ENCODE results near the gene NOSIP.
"Not testable (repeated sequence)": the region's sequence is repeated elsewhere in the genome, so short reads cannot be mapped to it uniquely, and the experiment has no call there.

The NOSIP gene, protein sequence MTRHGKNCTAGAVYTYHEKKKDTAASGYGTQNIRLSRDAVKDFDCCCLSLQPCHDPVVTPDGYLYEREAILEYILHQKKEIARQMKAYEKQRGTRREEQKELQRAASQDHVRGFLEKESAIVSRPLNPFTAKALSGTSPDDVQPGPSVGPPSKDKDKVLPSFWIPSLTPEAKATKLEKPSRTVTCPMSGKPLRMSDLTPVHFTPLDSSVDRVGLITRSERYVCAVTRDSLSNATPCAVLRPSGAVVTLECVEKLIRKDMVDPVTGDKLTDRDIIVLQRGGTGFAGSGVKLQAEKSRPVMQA

DNA sequence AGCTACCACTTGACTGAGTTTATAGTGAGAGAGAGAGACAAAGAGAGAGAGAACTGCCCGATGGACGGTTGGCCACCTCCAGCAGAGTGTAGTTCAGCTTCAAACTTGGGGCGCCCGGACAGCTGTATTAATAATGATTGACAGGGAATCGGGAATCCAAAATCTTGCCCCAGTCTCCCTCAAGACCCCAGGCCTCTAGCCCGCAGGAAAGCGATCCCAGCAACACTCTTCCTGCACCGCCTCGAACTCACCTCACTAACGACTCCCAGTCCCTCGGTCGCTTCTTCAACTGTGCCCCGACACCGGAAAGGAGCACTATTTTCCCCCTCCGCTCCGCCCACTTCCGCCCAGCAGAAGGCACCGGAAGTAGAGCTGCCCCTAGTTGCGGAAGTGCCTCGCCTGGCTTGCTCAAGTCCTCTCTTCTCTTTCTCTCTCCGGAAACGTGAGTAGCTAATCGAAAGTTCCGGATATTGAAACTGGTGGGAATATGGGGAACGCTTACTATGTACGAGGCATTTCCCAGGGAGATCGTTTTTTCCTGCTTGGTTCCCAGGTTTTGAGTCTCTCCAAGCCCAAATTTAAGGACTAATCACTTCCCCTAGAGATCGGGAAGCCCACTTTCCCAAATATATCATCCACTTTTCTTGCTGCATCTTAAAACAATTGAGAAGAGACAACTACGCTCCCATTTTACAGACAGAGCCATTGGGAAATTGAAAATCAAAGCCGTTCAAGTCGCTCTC, at the start of gene NOSIP:
TSS of gene NOSIP (minus strand) at position 293 of the 743 bp plus-strand sequence. CDS start 19,865 bp downstream, outside the sequence.
- H3K4me1 Mint-ChIP-seq: peaks cover 28% of the 10 kb centered on the region
- peak; percentile 97 for DNase-seq
- ATAC-seq: peak; percentile 99
- H3K27ac Mint-ChIP-seq: peak within 1 kb of the TSS; percentile 97
- H3K4me3 Mint-ChIP-seq: peak within 1 kb of the TSS; percentile 98
- no peaks in the 10 kb centered on the region for H3K27me3 Mint-ChIP-seq
- H3K36me3 Mint-ChIP-seq (ENCODE audit: low read depth): peaks cover 2% of the 10 kb centered on the region
- H3K9me3 Mint-ChIP-seq: no peaks in the 10 kb centered on the region

DNA sequence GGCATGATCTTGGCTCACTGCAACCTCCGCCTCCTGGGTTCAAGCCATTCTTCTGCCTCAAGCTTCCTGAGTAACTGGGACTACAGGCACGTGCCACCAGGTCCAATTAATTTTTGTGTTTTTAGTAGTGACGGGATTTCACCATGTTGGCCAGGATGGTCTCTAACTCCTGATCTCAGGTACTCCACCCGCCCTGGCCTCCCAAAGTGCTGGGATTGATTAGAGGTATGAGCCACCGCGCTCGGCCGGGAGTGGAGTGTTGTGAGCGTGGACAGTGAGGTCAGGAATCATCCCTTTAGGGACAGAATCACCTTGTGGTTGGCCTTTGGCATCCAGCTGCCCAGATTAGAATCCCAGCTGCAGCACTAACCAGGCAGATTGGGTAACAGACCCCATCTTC, 49.3 kb upstream of the NOSIP start:
- ATAC-seq (no peak), DNase-seq (no peak)
- Mint-ChIP-seq H3K4me1 (no peaks in the 10 kb centered on the region), H3K4me3 (no peak overlapping the region), H3K9me3 (no peaks in the 10 kb centered on the region), H3K27me3 (no peaks in the 10 kb centered on the region), H3K36me3 (ENCODE audit: low read depth) (peaks cover 5% of the 10 kb centered on the region), H3K27ac (no peak overlapping the region)

DNA sequence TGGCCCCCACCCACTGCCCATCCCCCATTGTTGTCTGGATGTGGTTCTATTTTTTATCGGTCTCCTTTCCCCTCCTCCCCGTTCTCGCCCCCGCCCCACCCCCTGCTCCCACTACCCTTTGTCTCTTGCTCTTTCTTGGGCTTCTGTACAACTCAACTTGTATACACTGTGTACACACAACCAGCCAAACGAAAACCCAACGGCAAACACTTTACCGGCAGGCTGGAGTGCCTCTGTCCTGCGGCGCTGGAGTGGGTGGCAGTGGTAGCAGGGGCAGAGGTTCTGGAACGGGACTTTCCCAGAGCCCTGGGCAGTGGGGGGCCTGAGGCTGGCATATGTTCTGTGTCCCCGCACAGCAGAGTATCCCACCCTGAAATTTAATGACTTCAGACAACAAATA, 45.9 kb upstream of the NOSIP start:
- no peaks in the 10 kb centered on the region for H3K4me1 Mint-ChIP-seq
- no peaks in the 10 kb centered on the region for H3K27me3 Mint-ChIP-seq
- DNase-seq (no peak), ATAC-seq (no peak)
- no peak overlapping the region for H3K27ac Mint-ChIP-seq
- H3K9me3 Mint-ChIP-seq: no peaks in the 10 kb centered on the region
- no peak overlapping the region for H3K4me3 Mint-ChIP-seq
- H3K36me3 Mint-ChIP-seq (ENCODE audit: low read depth): peaks cover 7% of the 10 kb centered on the region

DNA sequence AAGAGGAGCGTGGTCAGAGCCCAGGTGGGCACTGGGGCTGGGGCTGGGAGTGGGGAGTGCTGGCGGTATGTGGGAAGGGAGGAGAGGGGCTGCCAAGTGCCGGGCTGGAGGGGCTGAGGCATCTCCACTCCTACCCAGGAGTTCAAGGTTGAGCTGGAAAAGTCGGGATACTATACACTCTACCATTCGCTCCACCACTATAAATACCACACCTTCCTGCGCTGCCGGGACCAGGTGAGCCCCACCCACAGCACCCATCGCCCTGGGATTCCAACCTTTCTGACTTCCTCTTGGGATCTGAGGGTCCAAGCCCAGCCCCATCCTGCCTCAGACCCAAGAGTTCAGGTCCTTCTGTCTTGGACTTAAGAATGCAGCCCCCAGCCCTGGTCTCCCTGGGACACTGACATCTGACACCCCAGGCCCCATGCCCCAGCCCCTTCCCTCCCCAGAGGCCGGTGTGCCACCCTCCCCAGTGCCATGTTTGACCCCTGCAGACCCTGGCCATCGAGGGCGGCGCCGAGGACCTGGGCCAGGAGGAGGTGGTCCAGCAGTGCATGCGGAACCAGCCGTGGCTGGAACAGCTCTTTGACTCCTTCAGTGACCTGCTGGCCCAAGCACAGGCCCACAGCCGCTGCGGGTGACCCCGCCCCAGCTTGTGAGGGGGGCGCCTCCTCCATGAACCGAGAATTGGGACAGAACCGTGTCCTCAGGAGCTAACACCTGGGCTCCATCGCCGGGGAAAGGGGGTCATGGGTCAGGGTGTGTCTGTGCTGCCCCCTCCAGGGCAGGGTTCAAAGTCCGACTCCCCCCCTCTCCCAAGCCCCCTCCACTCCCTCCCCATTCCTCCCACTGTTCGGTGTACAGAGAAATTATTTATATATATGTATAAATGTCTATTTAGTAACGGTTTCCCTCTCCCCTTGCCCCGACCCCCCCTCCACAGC, 44.9 kb upstream of the NOSIP start:
- H3K27me3 Mint-ChIP-seq: no peaks in the 10 kb centered on the region
- no peak overlapping the region for H3K4me3 Mint-ChIP-seq
- H3K4me1 Mint-ChIP-seq: no peaks in the 10 kb centered on the region
- H3K27ac Mint-ChIP-seq: no peak overlapping the region
- H3K9me3 Mint-ChIP-seq: no peaks in the 10 kb centered on the region
- ATAC-seq (no peak), DNase-seq (no peak)
- H3K36me3 Mint-ChIP-seq (ENCODE audit: low read depth): peaks cover 7% of the 10 kb centered on the region

DNA sequence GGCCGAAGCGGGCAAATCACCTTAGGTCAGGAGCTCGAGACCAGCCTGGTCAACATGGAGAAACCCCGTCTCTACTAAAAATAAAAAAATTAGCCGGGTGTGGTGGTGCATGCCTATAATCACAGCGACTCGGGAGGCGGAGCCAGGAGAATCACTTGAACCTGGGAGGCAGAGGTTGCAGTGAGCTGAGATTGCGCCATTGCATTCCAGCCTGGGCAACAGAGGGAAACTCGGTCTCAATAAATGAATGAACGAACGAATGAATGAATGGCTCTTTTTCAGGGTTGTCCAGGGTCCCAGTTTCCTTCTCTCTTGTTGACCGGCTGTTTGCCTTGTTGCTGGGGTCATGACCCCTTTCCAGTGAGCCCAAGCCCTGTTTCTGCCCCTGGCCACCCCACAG, 37.5 kb upstream of the NOSIP start:
- H3K27ac Mint-ChIP-seq, ATAC-seq, DNase-seq, H3K9me3 Mint-ChIP-seq, H3K27me3 Mint-ChIP-seq, H3K4me3 Mint-ChIP-seq: not testable (repeated sequence)
- H3K36me3 Mint-ChIP-seq (ENCODE audit: low read depth): peaks cover 24% of the 10 kb centered on the region
- H3K4me1 Mint-ChIP-seq: peaks cover 17% of the 10 kb centered on the region

DNA sequence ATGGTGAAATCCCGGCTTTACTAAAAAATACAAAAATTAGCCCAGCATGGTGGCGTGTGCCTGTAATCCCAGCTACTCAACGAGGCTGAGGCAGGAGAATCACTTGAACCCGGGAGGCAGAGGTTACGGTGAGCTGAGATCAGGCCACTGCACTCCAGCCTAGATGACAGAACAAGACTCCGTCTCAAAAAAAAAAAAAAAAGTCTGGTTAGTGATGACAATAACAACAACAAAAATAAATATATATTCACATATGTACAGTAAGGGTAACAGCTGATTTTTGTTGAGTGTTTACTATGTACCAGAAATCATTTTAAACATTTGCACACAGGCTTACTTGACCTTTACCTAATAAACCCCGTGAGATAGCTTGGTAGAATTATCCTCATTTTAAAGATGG, 36.6 kb upstream of the NOSIP start:
- no peaks in the 10 kb centered on the region for H3K27me3 Mint-ChIP-seq
- no peaks in the 10 kb centered on the region for H3K9me3 Mint-ChIP-seq
- H3K36me3 Mint-ChIP-seq (ENCODE audit: low read depth): peaks cover 23% of the 10 kb centered on the region
- DNase-seq: no peak
- peaks cover 21% of the 10 kb centered on the region for H3K4me1 Mint-ChIP-seq
- no peak for ATAC-seq
- no peak overlapping the region for H3K27ac Mint-ChIP-seq
- H3K4me3 Mint-ChIP-seq: no peak overlapping the region

DNA sequence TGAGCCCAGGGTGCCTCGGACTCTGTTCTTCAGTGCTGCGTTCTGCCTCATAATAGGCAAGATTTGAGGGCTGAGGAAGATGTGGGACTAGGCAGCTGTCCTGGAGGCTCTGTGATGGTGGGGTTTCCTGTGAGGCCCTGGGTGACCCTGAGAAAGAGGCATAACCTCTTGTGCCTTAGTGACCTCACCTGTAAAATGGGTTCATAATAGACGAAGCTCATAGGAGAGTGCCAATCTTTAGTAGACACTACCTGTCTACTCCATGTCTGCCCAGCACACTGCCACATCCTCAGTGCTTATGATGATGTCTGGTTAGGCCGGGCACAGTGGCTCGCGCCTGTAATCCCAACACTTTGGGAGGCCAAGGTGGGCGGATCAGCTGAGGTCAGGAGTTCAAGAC, 36.2 kb upstream of the NOSIP start:
- Mint-ChIP-seq H3K27me3 (no peaks in the 10 kb centered on the region), H3K4me1 (peaks cover 21% of the 10 kb centered on the region), H3K36me3 (ENCODE audit: low read depth) (peaks cover 23% of the 10 kb centered on the region), H3K27ac (no peak overlapping the region), H3K4me3 (no peak overlapping the region), H3K9me3 (no peaks in the 10 kb centered on the region)
- ATAC-seq (no peak), DNase-seq (no peak)

DNA sequence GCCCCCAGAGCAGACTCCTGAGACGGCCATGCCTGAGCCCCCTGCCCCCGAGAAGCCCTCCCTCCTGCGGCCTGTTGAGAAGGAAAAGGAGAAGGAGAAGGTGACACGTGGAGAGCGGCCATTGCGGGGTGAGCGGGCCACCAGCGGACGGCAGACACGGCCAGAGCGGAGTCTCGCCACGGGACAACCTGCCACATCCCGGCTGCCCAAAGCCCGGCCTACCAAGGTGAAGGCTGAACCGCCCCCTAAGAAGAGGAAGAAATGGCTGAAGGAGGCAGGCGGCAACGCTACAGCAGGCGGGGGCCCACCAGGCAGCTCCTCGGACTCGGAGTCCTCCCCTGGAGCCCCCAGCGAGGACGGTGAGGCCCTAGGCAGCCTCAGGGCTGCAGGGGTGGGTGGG, 35.5 kb upstream of the NOSIP start:
- ATAC-seq (no peak), DNase-seq (no peak)
- H3K9me3 Mint-ChIP-seq: no peaks in the 10 kb centered on the region
- no peak overlapping the region for H3K27ac Mint-ChIP-seq
- no peak overlapping the region for H3K4me3 Mint-ChIP-seq
- H3K4me1 Mint-ChIP-seq: peaks cover 21% of the 10 kb centered on the region
- no peaks in the 10 kb centered on the region for H3K27me3 Mint-ChIP-seq
- H3K36me3 Mint-ChIP-seq (ENCODE audit: low read depth): peaks cover 23% of the 10 kb centered on the region

DNA sequence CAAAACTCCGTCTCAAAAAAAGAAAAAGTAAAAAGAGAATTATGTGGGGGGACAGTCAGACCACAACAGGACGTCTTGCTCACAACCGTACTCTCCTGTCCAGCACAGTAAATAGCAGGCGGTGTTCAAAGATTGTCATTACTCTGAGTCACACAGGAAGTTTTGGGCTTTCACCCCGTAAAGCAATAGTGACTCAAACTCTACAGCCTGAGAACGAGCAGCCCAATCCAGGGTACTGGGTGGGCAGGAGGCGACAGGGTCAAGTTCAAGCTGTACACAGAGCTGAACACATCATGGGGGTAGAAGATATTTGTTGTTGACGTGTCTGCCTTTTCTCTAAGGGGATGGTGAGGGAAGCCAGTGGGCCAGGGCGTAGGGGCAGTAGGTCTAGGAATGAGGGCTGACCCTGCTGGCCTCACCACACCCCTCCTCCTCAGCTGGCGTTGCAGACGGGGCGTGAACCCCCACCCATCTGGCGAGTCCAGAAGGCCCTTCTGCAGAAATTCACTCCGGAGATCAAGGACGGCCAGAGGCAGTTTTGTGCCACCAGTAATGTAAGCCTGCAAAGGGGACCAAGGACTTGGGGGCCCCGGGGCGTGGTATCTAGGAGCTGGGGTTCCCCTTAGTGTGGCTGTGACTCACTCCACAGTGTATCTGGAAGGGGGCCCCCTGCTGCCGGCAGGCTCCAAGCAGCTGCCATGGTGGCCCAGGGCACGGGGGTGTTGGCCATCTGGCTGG, 33.9 kb upstream of the NOSIP start:
- H3K4me1 Mint-ChIP-seq: peaks cover 21% of the 10 kb centered on the region
- H3K27me3 Mint-ChIP-seq: no peaks in the 10 kb centered on the region
- H3K36me3 Mint-ChIP-seq (ENCODE audit: low read depth): peaks cover 23% of the 10 kb centered on the region
- H3K9me3 Mint-ChIP-seq: no peaks in the 10 kb centered on the region
- H3K27ac Mint-ChIP-seq: peak overlapping the region; percentile 83
- ATAC-seq (peak; percentile 87), DNase-seq (peak; percentile 56)
- peak overlapping the region; percentile 9 for H3K4me3 Mint-ChIP-seq

DNA sequence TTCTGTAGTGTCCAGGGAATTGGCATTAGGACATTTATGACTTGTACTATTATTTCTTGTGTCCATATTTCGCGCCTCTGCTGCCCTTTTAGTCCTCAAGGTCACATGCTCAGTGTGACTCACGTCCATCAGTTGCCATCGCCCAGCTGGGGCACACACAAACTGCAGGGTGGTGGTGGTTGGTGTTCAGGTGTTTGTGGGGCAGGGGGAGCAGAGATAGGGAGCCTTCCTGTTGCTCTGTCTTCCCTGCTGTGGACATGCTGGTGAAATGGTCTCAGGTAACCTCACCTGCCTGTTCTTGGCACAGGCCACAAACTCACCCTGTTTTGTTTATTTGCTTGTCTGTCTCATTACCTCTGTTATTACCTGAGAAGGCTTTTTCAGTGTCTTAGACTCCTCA, 33.0 kb upstream of the NOSIP start:
- DNase-seq (no peak), ATAC-seq (no peak)
- Mint-ChIP-seq H3K9me3 (no peaks in the 10 kb centered on the region), H3K27me3 (no peaks in the 10 kb centered on the region), H3K36me3 (ENCODE audit: low read depth) (peaks cover 23% of the 10 kb centered on the region), H3K4me1 (peaks cover 21% of the 10 kb centered on the region), H3K27ac (no peak overlapping the region), H3K4me3 (no peak overlapping the region)

DNA sequence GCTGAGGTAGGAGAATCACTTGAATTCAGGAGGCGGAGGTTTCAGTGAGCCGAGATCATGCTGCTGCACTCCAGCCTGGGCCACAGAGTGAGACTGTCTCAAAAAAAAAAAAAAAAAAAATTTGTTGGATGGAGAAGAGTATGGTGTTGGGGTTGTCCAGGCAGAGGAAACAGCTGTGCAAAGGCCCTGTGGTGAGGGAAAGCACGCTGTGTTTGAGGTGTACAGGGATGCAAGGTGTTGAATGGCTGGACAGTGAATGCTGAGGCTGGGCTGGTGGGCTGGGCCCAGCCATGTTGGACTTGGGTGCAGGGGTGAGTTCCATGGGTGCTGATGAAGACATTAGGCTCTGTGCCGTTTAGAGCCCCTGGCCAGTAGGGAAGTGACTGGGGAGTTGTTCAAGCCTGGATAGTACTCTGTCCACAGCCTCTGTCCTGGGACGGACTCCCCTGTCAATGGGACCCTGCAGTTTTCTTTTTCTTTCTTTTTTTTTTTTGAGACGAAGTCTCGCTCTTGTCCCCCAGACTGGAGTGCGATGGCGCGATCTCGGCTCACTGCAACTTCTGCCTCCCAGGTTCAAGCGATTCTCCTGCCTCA, 29.2 kb upstream of the NOSIP start:
- peaks cover 7% of the 10 kb centered on the region for H3K36me3 Mint-ChIP-seq (ENCODE audit: low read depth)
- H3K9me3 Mint-ChIP-seq: no peaks in the 10 kb centered on the region
- H3K27me3 Mint-ChIP-seq: no peaks in the 10 kb centered on the region
- ATAC-seq (no peak), DNase-seq (no peak)
- H3K27ac Mint-ChIP-seq: no peak overlapping the region
- H3K4me1 Mint-ChIP-seq: peaks cover 18% of the 10 kb centered on the region
- no peak overlapping the region for H3K4me3 Mint-ChIP-seq

DNA sequence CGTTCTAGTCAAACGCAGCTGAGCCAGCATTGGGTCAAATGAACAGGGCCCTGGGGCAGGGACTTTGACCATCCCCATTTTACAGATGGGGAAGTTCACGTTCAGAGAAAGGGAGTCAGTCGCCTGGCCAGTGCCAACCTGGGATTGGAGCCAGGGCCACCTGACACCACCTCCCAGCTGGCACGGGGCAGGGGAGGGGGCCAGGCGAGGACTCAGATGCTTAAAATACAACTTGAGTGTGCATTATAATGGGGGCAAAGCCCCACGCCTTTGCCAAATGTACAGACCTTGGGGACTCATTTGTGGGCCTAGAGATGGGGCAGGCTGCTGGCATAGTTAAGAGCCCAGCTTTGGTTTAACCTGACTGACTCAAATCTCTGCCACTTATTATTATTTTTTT, 25.2 kb upstream of the NOSIP start:
- no peak overlapping the region for H3K27ac Mint-ChIP-seq
- H3K9me3 Mint-ChIP-seq: no peaks in the 10 kb centered on the region
- no peaks in the 10 kb centered on the region for H3K4me1 Mint-ChIP-seq
- peaks cover 11% of the 10 kb centered on the region for H3K36me3 Mint-ChIP-seq (ENCODE audit: low read depth)
- no peaks in the 10 kb centered on the region for H3K27me3 Mint-ChIP-seq
- H3K4me3 Mint-ChIP-seq: no peak overlapping the region
- DNase-seq (no peak), ATAC-seq (no peak)

DNA sequence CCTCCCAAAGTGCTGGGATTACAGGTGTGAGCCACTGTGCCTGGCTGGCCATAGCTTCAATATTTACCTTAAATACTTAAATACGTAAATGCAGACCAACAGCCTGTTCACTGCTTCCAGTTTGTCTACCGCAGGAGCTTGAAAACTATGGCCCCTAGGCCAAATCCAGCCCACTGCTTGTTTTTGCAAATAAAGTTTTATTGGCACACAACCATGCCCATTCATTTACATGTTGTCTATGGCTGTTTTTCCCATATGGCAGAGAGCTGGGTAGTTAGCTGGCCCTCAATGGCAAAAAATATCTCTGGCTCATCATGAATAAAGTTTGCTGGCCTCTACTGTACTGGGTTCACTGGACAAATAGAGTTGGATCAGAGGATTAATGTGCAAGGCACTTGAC, 22.4 kb upstream of the NOSIP start:
- no peaks in the 10 kb centered on the region for H3K27me3 Mint-ChIP-seq
- no peak for DNase-seq
- no peaks in the 10 kb centered on the region for H3K9me3 Mint-ChIP-seq
- peaks cover 4% of the 10 kb centered on the region for H3K4me1 Mint-ChIP-seq
- no peak overlapping the region for H3K4me3 Mint-ChIP-seq
- no peak for ATAC-seq
- peaks cover 14% of the 10 kb centered on the region for H3K36me3 Mint-ChIP-seq (ENCODE audit: low read depth)
- H3K27ac Mint-ChIP-seq: no peak overlapping the region

Measured in activated naive CD8-positive, alpha-beta T cell treated with anti-CD3 and anti-CD28 coated beads, Interleukin-2, amount 50 U/mL, for 24 hours (primary cell).